NT2/D1 (cell line): ENCODE results near the gene TPBGL.

Source experiments
- SUZ12 ChIP-seq: IDR thresholded peaks from 2 replicates; pipeline ENCODE4 v1.6.1; 2011; ENCODE audit not compliant: insufficient read length, insufficient read depth; ENCODE audit errors: extremely low read depth
- YY1 ChIP-seq: IDR thresholded peaks from 2 replicates; pipeline ENCODE4 v1.6.1; 2011; ENCODE audit not compliant: insufficient read length, insufficient read depth
- ZNF274 ChIP-seq: IDR thresholded peaks from 2 replicates; pipeline ENCODE4 v1.6.1; 2011; ENCODE audit warnings: mild to moderate bottlenecking, low read depth, low read length

GRCh38 chr11:75223954-75224643 is 16.5 kb upstream of the TPBGL start:
- TF ChIP-seq ZNF274 (no peak), YY1 (no peak), SUZ12 (no peak)
